NCI-H1930 (cell line): ENCODE measurements around the gene FBXO4.
A peak's percentile ranks its signal among the peaks of the same experiment; 100 is the strongest.

ENCODE experiments used
- DNase-seq, 2 experiments: peaks; one replicate each; lab custom pipeline; 2025; lab: John Stamatoyannopoulos, UW

The FBXO4 gene

GRCh38 chr5:41924872-41925554 is at the start of gene FBXO4:
Gene FBXO4, plus strand, starts transcription at chr5:41925281. Its CDS starts 29 bp downstream, at chr5:41925310.
- peak; percentile 86 to 89 for DNase-seq

- DNase-seq, result peak; percentile 21 to 42
Measured at GRCh38 chr5:41876678-41877077, 48.4 kb upstream of the FBXO4 start.

- DNase-seq, result no peak
Measured at GRCh38 chr5:41877408-41877807, 47.7 kb upstream of the FBXO4 start.

- no peak for DNase-seq
Measured at GRCh38 chr5:41878173-41878572, 46.9 kb upstream of the FBXO4 start.

- no peak for DNase-seq
Measured at GRCh38 chr5:41878643-41879478, 46.2 kb upstream of the FBXO4 start.

GRCh38 chr5:41882765-41883164 is 42.3 kb upstream of the FBXO4 start:
- no peak for DNase-seq

- no peak for DNase-seq
Measured at GRCh38 chr5:41883243-41883642, 41.8 kb upstream of the FBXO4 start.

GRCh38 chr5:41883936-41884335 is 41.1 kb upstream of the FBXO4 start:
- DNase-seq, result no peak

- DNase-seq, result no peak
Measured at GRCh38 chr5:41885286-41885685, 39.8 kb upstream of the FBXO4 start.

GRCh38 chr5:41891066-41891707 is 33.9 kb upstream of the FBXO4 start:
- no peak for DNase-seq

- DNase-seq, result no peak
Measured at GRCh38 chr5:41892031-41892430, 33.0 kb upstream of the FBXO4 start.

GRCh38 chr5:41893074-41893851 is 31.8 kb upstream of the FBXO4 start:
- DNase-seq, result no peak

- DNase-seq, result no peak
Measured at GRCh38 chr5:41896230-41896629, 28.9 kb upstream of the FBXO4 start.

GRCh38 chr5:41903382-41903891 is 21.6 kb upstream of the FBXO4 start:
- no peak for DNase-seq

- peak; percentile 100 for DNase-seq
Measured at GRCh38 chr5:41903892-41904799, 20.9 kb upstream of the FBXO4 start, which contains the start of gene RIMOC1. Gene RIMOC1, plus strand, starts transcription at chr5:41904344. Its CDS starts 24 bp downstream, at chr5:41904368.

- no peak for DNase-seq
Measured at GRCh38 chr5:41906151-41906550, 18.9 kb upstream of the FBXO4 start.

GRCh38 chr5:41908374-41909079 is 16.6 kb upstream of the FBXO4 start:
- no peak for DNase-seq

- no peak for DNase-seq
Measured at GRCh38 chr5:41918105-41918504, 7.0 kb upstream of the FBXO4 start.

GRCh38 chr5:41921166-41921565 is 3.9 kb upstream of the FBXO4 start:
- DNase-seq, result no peak

GRCh38 chr5:41921874-41922273 is 3.2 kb upstream of the FBXO4 start:
- no peak for DNase-seq
